Colon (tissue), 2 donors: ENCODE measurements around the gene LBHD2.

ENCODE experiments used
- FAIRE-seq: peaks from 2 replicates; lab custom pipeline; 2012; peaks lifted over from hg19 to GRCh38; lab: Jason Lieb, UNC
- donor health status: control.
- donor health status: control.

LBHD2 gene

GRCh38 chr14:103132381-103133209, 48.6 kb downstream of the LBHD2 start:
- FAIRE-seq = no peak

- FAIRE-seq = no peak
Observed at GRCh38 chr14:103133210-103134140, 49.5 kb downstream of the LBHD2 start.

- no peak for FAIRE-seq
Observed at GRCh38 chr14:103134405-103134804, 50.4 kb downstream of the LBHD2 start.

GRCh38 chr14:103134919-103135318, 50.9 kb downstream of the LBHD2 start:
- no peak for FAIRE-seq

- FAIRE-seq = no peak
Observed at GRCh38 chr14:103135333-103136260, 51.6 kb downstream of the LBHD2 start.

GRCh38 chr14:103136388-103137271, 52.6 kb downstream of the LBHD2 start:
- no peak for FAIRE-seq

- FAIRE-seq = no peak
Observed at GRCh38 chr14:103137689-103138300, 53.8 kb downstream of the LBHD2 start.

- FAIRE-seq = no peak
Observed at GRCh38 chr14:103138301-103139131, 54.5 kb downstream of the LBHD2 start.

- FAIRE-seq = no peak
Observed at GRCh38 chr14:103139132-103140025, 55.4 kb downstream of the LBHD2 start.
